ENCODE measurements around the gene DBN1.

Gene DBN1

GRCh38 chr5:177483994-177484901 is 10.8 kb upstream of the DBN1 start:
- H3K4me3 ChIP-seq (ENCODE audit: low read depth, low read length), result no peak overlapping the region
- DNase-seq (ENCODE audit: low read depth), result no peak
- no peak for TF ChIP-seq CTCF (IDR thresholded peaks at IDR 0.05; ENCODE audit: insufficient read depth, low read depth, low read length, missing control alignments)

GRCh38 chr5:177483042-177483441 is 9.6 kb upstream of the DBN1 start:
- no peak for TF ChIP-seq CTCF (IDR thresholded peaks at IDR 0.05; ENCODE audit: insufficient read depth, low read depth, low read length, missing control alignments)
- DNase-seq (ENCODE audit: low read depth), result no peak
- no peak overlapping the region for H3K4me3 ChIP-seq (ENCODE audit: low read depth, low read length)

- no peak for TF ChIP-seq CTCF (IDR thresholded peaks at IDR 0.05; ENCODE audit: insufficient read depth, low read depth, low read length, missing control alignments)
- DNase-seq (ENCODE audit: low read depth), result no peak
- H3K4me3 ChIP-seq (ENCODE audit: low read depth, low read length), result no peak overlapping the region
These were observed 8.9 kb upstream of the DBN1 start for GRCh38 chr5:177482359-177482795.

- TF ChIP-seq CTCF (IDR thresholded peaks at IDR 0.05; ENCODE audit: insufficient read depth, low read depth, low read length, missing control alignments), result no peak
- DNase-seq (ENCODE audit: low read depth), result no peak
- H3K4me3 ChIP-seq (ENCODE audit: low read depth, low read length), result no peak overlapping the region
These were observed 6.3 kb upstream of the DBN1 start for GRCh38 chr5:177479774-177480173.

- H3K4me3 ChIP-seq (ENCODE audit: low read depth, low read length), result no peak overlapping the region
These were observed 5.5 kb upstream of the DBN1 start for GRCh38 chr5:177478711-177479646.

More at GRCh38 chr5:177478711-177479646, 5.5 kb upstream of the DBN1 start:
- no peak for DNase-seq (ENCODE audit: low read depth)
- no peak for TF ChIP-seq CTCF (IDR thresholded peaks at IDR 0.05; ENCODE audit: insufficient read depth, low read depth, low read length, missing control alignments)
